ENCODE data around the gene TMEM108. TPM values are rescaled to one million over a fixed set of nuclear protein-coding genes. Genes with fewer than 3 reads are reported as not detected.

The TMEM108 gene
- total and polyA plus RNA-seq, 2 of the 4 experiments (the other 2 are of a cell fraction): 0.18 to 2.2 TPM

- no peak for TF ChIP-seq CTCF (conservative IDR thresholded peaks at IDR 0.05; ENCODE audit: low read depth, low read length)
- TF ChIP-seq USF2 (IDR thresholded peaks at IDR 0.05; ENCODE audit: low read depth, low read length): no peak
- TF ChIP-seq ELK1 (IDR thresholded peaks at IDR 0.05; ENCODE audit: borderline replicate concordance, low read depth, low read length): no peak
- no peak for TF ChIP-seq CEBPB (IDR thresholded peaks at IDR 0.05; ENCODE audit: low read depth, low read length)
- no peak for TF ChIP-seq RCOR1 (IDR thresholded peaks at IDR 0.05; ENCODE audit: insufficient replicate concordance, low read length)
- no peak for TF ChIP-seq MXI1 (IDR thresholded peaks at IDR 0.05; ENCODE audit: borderline replicate concordance, low read depth, low read length)
- no peak for TF ChIP-seq POLR2A (IDR thresholded peaks at IDR 0.05; ENCODE audit: low read depth, low read length)
- no peak for TF ChIP-seq FOS (IDR thresholded peaks at IDR 0.05; ENCODE audit: low read depth, low read length)
- no peak for TF ChIP-seq RAD21 (IDR thresholded peaks at IDR 0.05; ENCODE audit: low read length)
- no peak for TF ChIP-seq MAFK (IDR thresholded peaks at IDR 0.05; ENCODE audit: low read depth, low read length)
- no peak for TF ChIP-seq BHLHE40 (IDR thresholded peaks at IDR 0.05; ENCODE audit: low read depth, low read length)
- TF ChIP-seq MAZ (IDR thresholded peaks at IDR 0.05; ENCODE audit: borderline replicate concordance, low read depth, low read length): no peak
- no TSS peak for BruUV-seq (replicated peaks)
- dilution Hi-C loops (cut with HindIII; ENCODE audit: low sequenced_read_pairs, unreplicated experiment) (no loop called here), in situ Hi-C loops (cut with MboI; ENCODE audit: low sequenced_read_pairs) (no loop called here), intact Hi-C loops (cut with micrococcal nuclease) (no loop called here)
- no peak overlapping the region for H4K8ac ChIP-seq (ENCODE audit: low read depth in 2 of 2, low read length in 2 of 2)
- no peak overlapping the region for H3K18ac ChIP-seq (ENCODE audit: low read depth, low read length)
- H3K79me1 ChIP-seq (ENCODE audit: low read depth in 1 of 2, low read length in 2 of 2): no peaks in the 10 kb centered on the region
- no peak for ATAC-seq (ENCODE audit: low read depth)
- H3K36me3 ChIP-seq (ENCODE audit: control insufficient read depth, insufficient read depth, low read length): no peaks in the 10 kb centered on the region
- H3K14ac ChIP-seq (replicated peaks; ENCODE audit: low read depth, low read length): no peak overlapping the region
- H3K9me3 ChIP-seq (ENCODE audit: control insufficient read depth, insufficient read depth, low read length): no peaks in the 10 kb centered on the region
- no peak overlapping the region for H3K23ac ChIP-seq (ENCODE audit: low read depth, low read length)
- H3K4ac ChIP-seq (ENCODE audit: low read depth, low read length): no peak overlapping the region
- no peak overlapping the region for H2AK5ac ChIP-seq (ENCODE audit: low read depth, low read length)
- H2BK20ac ChIP-seq (ENCODE audit: low read depth, low read length): no peak overlapping the region
- no peak for DNase-seq
- H2AFZ ChIP-seq (replicated peaks; ENCODE audit: low read length, poor library complexity): no peak overlapping the region
- no peak overlapping the region for H2BK15ac ChIP-seq (ENCODE audit: low read depth, low read length)
- no peaks in the 10 kb centered on the region for H4K20me1 ChIP-seq (ENCODE audit: insufficient read depth, low read length)
- no peaks in the 10 kb centered on the region for H3K4me1 ChIP-seq (ENCODE audit: control insufficient read depth, insufficient read depth, low read length)
- ChIA-PET POLR2A (ENCODE audit: unreplicated experiment) (no interaction called here), CTCF (no interaction called here)
- no peak overlapping the region for H4K5ac ChIP-seq (ENCODE audit: low read depth, low read length)
- H3K4me3 ChIP-seq (ENCODE audit: insufficient read depth, low read depth, low read length): no peak overlapping the region
- no peaks in the 10 kb centered on the region for H3K9me1 ChIP-seq (ENCODE audit: insufficient read depth, low read length)
- no peak overlapping the region for H3K4me2 ChIP-seq (ENCODE audit: low read depth, low read length)
- no peak overlapping the region for H2BK5ac ChIP-seq (ENCODE audit: low read depth, low read length, poor library complexity, severe bottlenecking)
- no peak overlapping the region for H2BK120ac ChIP-seq (ENCODE audit: low read depth, low read length)
- no peak overlapping the region for H4K91ac ChIP-seq (ENCODE audit: insufficient read depth, low read depth, low read length)
- no peak overlapping the region for H3K9ac ChIP-seq (ENCODE audit: low read depth, low read length)
- H3K27ac ChIP-seq (ENCODE audit: insufficient read depth, low read length): no peak overlapping the region
- no peak overlapping the region for H3K56ac ChIP-seq (ENCODE audit: extremely low read depth, insufficient read depth, low read length)
- H2AK9ac ChIP-seq (replicated peaks; ENCODE audit: low read depth, low read length, poor library complexity): no peak overlapping the region
- no peaks in the 10 kb centered on the region for H3K27me3 ChIP-seq (ENCODE audit: control insufficient read depth, insufficient read depth, low read length)
Observed at GRCh38 chr3:133153382-133153781, 115.2 kb downstream of the TMEM108 start.
